ENCODE results near the gene PRKAR2B.
"Not testable (repeated sequence)": the region's sequence is repeated elsewhere in the genome, so short reads cannot be mapped to it uniquely, and the experiment has no call there.

The PRKAR2B gene

DNA sequence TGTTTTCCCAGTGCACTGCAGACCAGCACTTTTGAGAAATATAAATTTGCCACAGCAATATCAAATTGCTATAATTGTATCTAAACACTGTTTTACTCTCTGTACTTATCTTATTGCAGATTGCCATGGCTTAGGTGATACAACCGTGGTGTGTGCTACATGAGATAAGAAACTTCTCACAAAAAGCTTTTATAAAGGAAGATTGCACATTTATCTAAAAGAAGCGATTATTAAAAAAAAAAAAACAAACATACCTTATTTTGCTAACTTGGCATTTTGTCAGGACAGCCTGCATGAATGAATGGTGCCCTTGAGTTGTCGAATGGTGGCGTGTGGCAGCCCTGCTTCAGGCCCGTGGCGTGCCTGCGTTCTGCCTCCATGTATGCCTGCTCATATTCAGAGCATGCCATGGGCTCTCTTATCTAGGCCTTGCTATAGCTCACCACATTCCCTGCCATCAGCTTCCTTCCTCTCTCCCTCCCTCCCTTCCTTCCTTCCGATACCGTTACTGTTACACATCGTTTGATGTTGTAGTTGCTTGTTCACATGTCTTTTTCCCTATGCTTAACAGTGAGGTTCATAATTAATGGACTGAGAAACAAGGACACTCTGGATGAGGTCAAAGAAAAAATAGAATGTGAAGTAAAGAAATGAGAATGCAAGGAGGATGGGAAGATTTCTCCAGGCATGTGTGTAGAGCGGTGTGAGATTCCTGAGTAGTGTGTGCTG, 34.9 kb downstream of the PRKAR2B start:
- DNase-seq, result no peak

DNA sequence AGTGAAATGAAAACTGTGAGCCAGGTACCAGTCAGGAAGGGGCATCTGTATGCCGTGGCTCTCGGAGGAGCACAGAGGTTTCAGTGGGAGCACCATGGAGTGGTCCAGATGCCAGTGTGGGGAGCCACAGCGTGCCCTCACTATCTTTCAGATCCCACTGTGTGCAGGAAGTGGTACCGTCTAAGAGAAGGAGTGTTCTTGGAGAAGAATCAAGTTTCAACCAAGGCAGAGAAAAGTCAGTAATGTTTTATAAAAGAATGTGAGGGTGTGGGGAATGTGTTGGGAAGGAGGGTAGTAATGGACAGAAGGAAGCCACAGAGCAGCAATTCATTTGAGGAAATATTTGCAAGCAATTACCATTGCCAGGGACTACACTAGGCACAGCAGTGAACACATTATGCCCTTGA, 35.6 kb downstream of the PRKAR2B start:
- no peak for DNase-seq

DNA sequence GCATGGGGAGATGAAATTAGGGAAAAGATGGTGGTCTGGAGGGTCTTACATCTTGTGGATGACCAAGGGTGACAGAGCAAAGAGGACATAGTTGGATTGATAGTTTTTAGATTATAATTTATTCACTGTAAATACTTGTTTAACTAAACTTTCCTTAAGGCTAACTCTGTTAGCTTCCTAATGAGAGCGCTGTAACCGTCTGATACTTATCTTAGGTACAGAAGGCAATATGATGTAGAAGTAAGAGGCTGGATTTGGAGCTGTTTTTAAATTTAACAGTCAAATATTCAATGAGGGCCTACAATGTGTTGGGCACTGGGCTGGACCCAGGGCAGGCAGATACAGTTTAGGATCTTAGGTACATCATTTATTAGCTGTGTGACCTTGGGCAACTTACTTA, 36.0 kb downstream of the PRKAR2B start:
- DNase-seq, result no peak

DNA sequence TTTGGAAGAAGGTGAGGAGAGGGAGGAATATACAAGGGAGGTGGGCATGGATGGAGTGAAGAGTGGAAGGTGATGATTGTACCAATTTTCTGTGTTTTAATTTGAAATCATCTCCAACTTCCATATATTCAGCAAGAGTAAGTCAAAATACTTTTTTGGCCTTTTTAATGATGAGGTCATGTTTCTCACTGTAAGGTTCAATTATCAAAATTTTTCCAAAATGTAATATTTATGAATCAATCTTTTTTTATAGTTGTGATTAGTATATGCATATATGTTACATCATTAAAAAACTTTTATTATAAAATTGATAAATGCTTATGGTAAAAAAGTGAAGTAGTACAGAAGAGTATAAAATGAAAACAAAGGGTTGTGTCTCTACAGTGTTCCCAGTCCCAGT, 40.7 kb downstream of the PRKAR2B start:
- no peak for DNase-seq

DNA sequence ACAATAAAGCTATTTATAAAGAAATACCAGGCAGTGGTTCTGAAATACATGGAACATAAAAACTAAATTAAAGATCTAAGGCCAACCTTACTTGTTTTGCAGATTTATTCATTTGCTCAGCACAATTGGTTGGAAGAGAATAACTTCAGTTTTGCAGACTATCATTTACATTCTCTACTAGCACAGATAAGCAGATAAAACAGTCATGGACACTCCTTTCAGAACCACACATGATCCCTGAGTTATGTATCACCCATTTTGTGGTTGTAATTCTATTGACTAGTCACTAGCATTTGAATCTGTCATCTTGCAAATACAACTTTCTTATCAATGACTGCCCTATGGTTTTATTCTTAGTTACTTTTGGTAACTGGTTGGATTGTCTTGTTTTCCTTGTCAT, 45.1 kb downstream of the PRKAR2B start:
- no peak for DNase-seq

DNA sequence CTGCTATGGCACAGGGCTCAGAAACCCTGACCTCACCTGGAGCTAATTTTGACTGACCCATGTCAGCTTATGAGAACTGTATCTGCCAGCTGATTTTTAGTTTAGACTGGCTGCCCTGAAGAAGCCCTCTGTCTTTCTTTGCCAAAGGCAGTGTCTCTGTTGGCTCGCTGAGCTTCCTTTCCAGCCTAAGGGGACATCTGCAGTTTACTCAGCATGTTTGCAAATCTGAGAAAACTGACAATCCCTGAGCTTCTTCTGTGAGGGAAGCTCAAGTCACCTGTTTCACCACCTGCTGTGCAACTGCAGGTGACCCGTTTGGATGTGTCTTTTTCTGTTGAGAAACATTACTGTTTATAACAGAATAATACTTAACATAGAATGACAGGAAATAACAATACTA, 46.0 kb downstream of the PRKAR2B start:
- no peak for DNase-seq

DNA sequence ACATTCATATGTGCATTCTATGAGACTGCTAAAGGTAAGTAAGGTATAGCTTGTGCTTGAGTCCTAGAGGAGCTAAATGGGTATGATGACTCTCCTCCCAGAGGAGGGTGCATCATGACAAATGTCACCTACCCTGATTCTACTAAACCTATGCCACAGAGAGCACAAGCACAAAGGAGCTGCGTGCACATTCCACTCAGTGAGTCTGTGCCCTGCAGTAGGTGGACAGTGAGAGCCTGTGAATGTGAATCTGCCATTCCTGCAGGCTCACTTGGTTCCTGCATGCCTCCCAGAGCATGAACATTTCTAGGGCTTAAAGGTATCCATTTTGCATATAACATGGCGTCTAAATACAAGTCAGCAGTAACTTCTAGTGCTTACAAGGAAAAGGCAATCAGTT, 46.8 kb downstream of the PRKAR2B start:
- DNase-seq, result no peak

DNA sequence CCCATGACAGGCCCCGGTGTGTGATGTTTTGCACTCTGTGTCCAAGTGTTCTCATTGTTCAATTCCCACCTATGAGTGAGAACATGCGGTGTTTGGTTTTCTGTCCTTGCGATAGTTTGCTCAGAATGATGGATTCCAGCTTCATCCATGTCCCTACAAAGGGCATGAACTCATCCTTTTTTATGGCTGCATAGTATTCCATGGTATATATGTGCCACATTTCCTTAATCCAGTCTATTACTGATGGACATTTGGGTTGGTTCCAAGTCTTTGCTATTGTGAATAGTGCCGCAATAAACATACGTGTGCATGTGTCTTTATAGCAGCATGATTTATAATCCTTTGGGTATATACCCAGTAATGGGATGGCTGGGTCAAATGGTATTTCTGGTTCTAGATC, 49.2 kb downstream of the PRKAR2B start:
- not testable (repeated sequence) for DNase-seq

DNA sequence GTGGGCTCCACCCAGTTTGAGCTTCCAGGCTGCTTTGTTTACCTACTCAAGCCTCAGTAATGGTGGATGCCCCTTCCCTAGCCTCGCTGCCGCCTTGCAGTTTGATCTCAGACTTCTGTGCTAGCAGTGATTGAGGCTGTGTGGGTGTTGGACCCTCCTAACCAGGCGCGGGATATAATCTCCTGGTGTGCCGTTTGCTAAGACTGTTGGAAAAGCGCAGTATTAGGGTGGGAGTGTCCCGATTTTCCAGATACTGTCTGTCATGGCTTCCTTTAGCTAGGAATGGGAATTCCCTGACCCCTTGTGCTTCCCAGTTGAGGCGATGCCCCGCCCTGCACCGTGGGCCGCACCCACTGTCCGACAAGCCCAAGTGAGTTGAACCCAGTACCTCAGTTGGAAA, 54.6 kb downstream of the PRKAR2B start:
- not testable (repeated sequence) for DNase-seq

DNA sequence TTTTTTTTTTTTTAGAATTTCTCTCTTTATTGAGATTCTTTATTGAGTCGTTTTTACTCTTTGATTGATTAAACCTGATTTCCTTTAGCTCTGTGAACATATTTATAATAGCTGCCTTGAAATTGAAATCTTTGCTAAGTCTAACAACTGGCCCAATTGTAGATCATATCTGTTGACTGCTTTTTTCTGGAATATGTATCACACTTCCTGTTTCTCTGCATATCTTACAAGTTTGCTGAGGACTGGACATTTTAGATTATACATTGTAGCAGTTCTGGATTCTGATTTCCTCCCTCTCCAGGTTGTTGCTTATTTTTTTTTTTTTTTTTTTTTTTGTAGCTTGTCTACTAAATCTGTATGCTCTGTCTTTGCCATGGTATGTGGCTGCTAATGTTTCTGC, 56.3 kb downstream of the PRKAR2B start:
- DNase-seq, result no peak

DNA sequence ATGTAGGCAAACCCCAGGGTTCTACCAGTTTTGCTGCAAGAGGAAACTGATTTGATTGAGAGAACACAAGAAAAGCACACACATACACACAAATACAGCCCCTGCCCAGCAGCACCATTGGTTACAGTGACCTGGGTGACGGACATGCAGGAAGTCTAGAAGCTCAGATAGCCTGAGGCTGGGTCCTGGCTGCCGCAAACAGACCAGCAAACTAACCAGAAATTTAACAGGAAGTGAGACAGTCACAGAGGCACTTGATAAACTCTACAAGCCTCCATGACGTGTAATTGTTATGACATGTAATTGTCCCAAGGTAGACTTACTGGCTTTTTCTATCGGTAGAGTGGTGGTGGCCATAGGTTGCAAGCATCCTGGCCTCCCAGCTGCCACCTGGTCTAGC, 58.9 kb downstream of the PRKAR2B start:
- no peak for DNase-seq

DNA sequence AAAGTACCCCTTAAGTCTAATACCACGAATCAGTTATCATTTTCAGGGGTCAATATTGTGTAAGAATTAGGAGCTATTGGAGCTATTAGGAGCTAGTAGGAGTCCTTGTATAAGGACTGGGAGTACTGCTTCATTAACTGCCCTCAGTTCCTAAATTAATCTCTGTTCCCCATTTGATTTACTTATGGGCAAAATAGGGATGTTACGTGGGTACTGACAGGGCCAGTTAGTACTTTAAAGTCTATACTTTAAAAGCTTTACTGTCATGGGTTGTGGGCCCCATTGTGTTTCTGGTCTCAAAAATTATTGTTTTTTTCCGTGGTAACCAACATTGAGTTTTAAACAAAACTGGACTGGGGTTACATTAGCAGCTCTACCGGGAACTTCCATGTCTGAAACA, 60.3 kb downstream of the PRKAR2B start:
- no peak for DNase-seq

DNA sequence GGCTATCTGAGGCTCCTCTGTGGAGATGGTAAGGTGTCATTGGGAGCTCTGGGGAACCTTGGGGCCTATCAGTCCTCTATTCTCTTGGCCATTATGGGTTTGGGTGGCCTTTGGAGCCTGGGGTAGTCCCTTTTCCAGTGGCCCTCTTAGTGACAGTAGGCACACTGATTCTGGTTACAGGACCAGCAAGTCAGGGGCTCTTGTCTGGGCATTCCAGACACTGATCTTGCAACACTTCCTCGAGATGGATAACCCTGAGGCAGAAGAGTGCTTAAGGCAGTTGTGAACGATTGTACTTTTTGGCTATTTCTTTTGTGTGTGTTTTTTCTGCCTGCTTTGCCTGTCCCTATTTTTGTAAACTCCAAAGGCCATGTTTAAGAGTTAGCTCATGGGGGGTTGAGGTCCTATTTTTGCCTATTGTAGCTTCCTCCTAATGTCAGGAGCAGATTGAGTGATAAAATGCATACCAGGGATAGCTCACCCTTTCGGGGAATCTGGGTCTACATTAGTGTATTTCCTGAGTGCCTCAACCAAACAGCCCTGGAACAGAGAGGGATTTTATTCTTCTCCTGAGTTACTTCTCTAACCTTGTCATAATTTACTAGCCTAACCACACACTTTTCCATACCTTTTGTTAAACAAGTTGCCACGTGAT, 61.2 kb downstream of the PRKAR2B start:
- DNase-seq, result no peak

DNA sequence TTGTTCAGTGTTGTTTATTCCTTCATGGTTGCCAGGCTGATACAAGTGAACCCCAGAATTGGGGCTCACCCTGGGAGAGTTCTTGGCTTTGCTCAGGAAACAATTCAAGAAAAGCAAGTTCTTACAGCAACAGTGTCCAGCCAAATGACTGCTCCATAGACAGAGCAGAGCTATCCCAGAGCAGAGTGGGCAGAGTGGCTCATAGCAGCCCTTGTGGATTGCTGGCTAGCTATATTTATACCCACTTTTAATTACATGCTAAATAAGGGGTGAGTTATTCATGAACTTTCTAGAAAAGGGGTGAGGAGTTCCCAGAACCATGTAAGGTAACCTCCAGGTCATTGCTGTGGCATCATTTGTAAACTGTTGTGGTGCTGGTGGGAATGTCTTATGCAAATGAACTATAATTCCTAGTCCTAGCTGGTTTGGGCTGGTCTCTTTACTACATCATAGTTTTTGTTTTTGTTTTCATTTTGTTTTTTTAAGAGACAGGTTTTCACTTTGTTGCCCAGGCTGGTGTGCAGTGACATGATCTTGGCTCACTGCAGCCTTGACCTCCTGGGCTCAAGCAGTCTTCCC, 64.4 kb downstream of the PRKAR2B start:
- DNase-seq, result no peak

DNA sequence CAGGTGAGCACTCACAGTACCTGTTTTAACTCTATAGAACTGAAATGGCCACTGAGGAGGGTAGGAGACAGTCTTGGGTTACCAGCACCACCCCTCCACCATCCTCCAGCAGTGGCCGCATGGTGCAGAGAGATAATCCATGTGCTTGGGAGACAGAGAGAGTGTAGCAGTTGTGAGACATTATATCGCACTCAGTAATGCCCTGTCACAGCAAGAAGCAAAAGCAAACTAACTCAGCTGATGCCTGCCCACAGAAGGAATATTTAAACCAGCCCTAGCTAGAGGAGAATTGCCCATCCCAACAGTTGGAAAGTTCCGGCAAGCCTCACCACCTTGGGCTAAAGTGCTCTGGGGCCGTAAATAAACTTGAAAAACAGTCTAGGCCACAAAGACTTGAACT, 65.5 kb downstream of the PRKAR2B start:
- no peak for DNase-seq

DNA sequence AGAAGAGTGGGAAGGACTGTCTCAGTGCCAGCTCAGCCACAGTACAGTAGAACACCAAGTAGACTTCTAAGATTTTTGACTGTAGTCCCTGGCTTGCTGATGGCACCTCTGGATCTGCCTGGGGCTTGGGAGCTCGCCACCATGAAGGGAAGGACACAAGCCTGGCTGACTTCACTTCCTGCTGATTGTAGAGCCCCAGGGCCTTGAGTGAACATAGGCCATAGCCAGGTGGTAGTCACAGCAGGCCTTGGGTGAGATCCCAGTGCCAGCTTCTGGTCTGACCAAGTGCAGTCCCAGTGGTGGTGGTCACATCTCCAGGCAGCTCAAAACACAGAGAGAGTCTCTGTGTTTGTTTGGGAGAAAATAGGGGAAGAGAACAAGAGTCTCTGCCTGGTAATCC, 66.7 kb downstream of the PRKAR2B start:
- DNase-seq, result no peak

DNA sequence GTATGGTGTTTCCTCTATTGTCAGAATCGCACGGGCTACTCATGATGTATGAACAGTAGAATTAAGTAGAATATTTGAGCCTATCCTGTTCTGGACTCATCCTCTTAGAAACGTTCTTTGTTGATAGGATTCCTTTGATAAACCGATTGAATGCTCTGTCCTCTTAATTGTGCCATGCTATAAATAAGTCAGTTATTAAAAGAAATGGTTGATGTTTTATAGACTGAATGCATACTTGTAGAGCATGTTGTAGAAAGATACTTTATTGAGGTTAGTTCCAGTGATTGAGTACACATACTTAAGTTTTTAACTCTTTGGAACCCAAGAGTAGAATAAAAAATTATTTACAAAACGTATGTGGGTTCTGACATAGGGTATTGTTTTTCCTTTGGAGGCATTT, 69.4 kb downstream of the PRKAR2B start:
- no peak for DNase-seq

DNA sequence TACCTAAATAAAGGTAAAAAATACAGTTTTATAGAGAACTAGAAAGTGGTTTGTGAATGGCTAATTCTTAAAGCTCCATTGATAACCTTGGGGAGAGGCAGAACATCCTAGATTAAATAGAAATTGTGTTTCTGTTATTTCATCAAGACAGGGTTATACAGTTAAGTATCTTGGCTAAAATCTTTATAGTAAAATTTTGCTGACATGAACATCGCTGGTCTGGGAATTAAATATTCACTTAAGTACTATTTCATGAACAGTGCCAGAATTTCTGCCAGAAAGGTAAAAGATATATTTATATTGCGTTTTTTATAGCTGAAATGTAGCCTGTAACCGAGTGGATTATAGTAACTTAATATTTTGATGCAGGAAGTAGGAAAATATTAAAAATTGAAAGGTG, 70.6 kb downstream of the PRKAR2B start:
- DNase-seq, result no peak

DNA sequence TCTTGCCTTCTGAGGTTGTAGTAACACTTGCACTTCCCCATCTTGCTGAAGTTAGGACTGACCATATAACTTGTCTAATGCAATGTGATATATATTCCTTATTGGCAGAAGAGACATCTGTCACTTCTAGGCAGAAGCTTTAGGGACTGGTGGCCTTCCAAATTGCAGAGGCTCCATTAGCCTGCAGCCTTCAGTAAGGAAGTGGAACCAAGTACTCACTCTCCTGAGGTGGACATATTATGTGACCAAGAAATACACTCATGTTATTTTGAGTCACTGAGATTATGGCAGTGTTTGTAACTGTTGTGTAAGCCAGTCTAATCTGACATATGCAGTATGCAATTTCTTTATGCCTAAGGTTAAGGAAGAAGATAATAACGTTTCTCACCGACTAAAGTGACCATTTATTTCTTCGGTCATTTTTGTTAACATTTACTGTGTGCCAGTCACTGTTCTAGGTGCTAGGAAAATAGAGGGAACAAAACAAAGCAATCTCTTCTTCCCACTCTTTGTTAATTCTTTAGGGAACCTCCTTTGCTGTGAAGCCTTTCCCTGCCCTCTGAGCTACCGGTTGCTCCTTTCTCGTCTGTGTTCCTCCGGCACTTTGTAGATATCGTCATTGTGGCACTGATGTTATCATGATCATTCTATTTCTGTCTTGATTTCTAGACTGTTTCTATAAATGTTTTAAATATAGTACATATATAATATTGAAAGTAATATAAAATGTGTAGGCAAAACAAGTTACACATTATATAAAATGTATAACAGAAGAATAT, 71.4 kb downstream of the PRKAR2B start:
- no peak for DNase-seq

DNA sequence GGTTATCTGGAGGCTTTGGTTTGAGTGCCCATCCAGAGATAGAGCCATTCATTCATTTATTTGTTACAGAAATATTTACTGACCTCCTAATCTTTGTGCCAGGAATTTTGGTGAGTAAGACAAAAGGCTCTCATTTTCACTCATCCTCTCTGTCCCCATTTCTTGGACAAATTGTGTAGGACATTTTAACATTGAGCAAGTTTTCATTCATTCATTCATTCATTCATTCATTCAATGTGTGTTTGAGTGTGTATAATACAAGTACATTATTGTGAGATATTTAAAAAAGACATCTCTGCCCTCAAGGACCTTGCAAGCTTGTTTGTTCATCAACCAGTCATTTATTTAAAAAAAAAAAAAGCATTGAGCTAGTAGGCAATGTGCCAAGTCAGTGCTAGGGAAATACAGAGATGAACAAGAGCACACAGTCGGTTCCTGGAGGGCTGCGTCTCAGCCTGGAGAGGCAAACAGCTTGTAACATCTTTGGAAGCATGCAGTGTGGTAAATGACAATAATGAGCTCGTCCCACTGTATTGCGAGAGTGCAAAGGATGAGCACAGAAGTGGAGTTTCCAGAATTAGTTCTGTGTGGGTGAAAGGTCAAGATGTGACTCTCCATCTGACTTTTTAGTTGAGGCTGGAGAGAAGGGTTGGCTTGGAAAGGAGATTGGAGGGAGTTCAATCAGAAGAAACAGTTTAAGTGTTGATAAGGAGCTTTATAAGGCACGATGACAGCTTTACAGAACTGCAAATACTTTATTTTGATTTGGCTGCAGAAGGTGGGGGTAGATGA, 73.8 kb downstream of the PRKAR2B start:
- no peak for DNase-seq

DNA sequence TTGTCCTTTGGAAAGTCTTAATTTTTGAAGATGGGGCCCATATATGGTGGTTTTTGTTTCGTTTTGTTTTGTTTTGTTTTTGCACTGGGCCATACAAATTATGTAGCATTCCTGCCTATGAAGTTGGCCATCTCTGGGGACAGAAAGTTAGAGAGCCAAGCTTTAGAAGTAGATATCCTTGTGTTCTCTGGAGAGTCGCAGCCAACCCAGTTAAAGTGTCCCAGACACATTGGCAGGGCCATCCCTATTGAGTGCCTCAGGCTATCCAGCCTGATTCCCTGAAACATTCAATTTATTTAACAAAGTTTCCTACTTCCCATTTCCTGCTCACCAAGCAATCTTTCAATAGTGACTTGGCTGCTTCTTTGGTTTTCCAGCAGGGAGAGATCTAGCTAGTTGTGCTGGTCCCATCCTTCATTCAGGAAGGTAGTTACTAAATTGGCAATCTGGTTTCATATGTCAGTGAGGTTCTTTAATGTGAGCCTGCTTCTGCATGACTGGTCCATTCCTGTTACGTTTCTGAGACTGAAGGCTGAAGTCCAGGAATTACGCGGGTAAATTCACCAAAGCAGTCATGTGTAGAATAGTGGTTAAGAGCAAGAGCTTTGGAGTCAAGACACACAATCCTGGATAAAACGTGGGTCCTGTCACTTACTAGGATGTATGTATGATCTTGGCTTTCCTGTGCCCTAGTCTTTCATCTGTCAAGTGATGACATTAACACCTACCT, 75.0 kb downstream of the PRKAR2B start:
- no peak for DNase-seq

DNA sequence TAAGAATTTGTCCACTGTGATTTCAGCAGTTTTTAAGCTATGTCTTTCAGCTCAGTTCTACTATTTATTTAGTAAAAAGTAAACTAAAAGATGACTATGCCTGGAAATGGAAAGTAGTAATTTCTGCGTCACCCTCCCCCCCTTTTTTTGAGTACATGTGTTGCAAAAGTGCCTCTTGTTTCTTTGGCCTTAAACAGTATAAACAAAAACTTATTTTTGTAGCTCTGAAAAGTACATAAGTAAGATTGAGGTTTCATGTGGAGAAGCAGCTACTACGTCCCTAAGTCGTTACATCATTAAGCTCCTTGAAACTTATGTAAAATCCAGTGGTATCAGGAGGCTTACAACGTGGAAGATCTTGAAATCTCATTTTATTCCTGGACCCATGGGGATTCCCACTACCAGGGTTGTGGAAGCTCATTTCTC, 78.0 kb downstream of the PRKAR2B start:
- DNase-seq, result no peak
